MCF 10A (cell line): ENCODE data around the gene MAP9. TPM values are rescaled to one million over a fixed set of nuclear protein-coding genes. Genes with fewer than 3 reads are reported as not detected.

ENCODE experiments used
- BruUV-seq: library from RNA; stranded (reverse); fragments of 400-500 nt; replicated peaks from 2 replicates; lab custom pipeline; 2021; lab: Mats Ljungman, UMichigan
- CTCF ChIA-PET: fragments of 300-600 bp; sonication (Branson Sonifier 250); formaldehyde crosslinking; extraction: SDS; loops from one replicate; lab custom pipeline; 2021; ENCODE audit warnings: antibody characterized with exemption, inconsistent platforms; lab: Yijun Ruan, JAX
- POLR2A ChIA-PET: fragments of 300-600, 350-650 bp; sonication (Branson Sonifier 250); formaldehyde crosslinking; extraction: SDS; loops from one replicate; lab custom pipeline; 2020; ENCODE audit warnings: antibody characterized with exemption, inconsistent platforms; lab: Yijun Ruan, JAX
- DNase-seq: peaks from one replicate; pipeline ENCODE4 v3.0.0-alpha.2; 2018; ENCODE audit not compliant: unreplicated experiment
- H3K27ac Mint-ChIP-seq: one replicate; pipeline ENCODE4 v1.8.0; 2022; ENCODE audit warnings: mild to moderate bottlenecking, low read depth, mixed read lengths; ENCODE audit not compliant: unreplicated experiment
- H3K27me3 Mint-ChIP-seq: one replicate; pipeline ENCODE4 v1.8.0; 2022; ENCODE audit warnings: mixed read lengths; ENCODE audit not compliant: insufficient read depth, unreplicated experiment
- H3K36me3 Mint-ChIP-seq: one replicate; pipeline ENCODE4 v1.8.0; 2022; ENCODE audit warnings: mild to moderate bottlenecking, moderate library complexity, mixed read lengths; ENCODE audit not compliant: insufficient read depth, unreplicated experiment
- H3K4me1 Mint-ChIP-seq: one replicate; pipeline ENCODE4 v1.8.0; 2022; ENCODE audit warnings: mixed read lengths; ENCODE audit not compliant: insufficient read depth, unreplicated experiment
- H3K4me3 Mint-ChIP-seq: one replicate; pipeline ENCODE4 v1.8.0; 2022; ENCODE audit warnings: mild to moderate bottlenecking, moderate library complexity, mixed read lengths; ENCODE audit not compliant: unreplicated experiment
- H3K9me3 Mint-ChIP-seq: one replicate; pipeline ENCODE4 v1.8.0; 2022; ENCODE audit warnings: mixed read lengths; ENCODE audit not compliant: unreplicated experiment
- CTCF ChIP-seq: fragments of 200-600 bp; IDR thresholded peaks from one replicate; pipeline ENCODE4 v1.8.0; 2022; ENCODE audit warnings: antibody characterized with exemption, mild to moderate bottlenecking; ENCODE audit not compliant: unreplicated experiment
- intact Hi-C: fragments of 100-400 bp; cut with micrococcal nuclease; formaldehyde crosslinking; loops from 2 replicates; pipeline ENCODE4 v1.14.1; 2022
- total RNA-seq: library from RNA; stranded (reverse); gene quantifications from 2 replicates; pipeline ENCODE4 v1.2.3, GENCODE V29; 2022

The MAP9 gene
- total RNA-seq, 1 experiment from 2014 or later, result 13.2 TPM

DNA sequence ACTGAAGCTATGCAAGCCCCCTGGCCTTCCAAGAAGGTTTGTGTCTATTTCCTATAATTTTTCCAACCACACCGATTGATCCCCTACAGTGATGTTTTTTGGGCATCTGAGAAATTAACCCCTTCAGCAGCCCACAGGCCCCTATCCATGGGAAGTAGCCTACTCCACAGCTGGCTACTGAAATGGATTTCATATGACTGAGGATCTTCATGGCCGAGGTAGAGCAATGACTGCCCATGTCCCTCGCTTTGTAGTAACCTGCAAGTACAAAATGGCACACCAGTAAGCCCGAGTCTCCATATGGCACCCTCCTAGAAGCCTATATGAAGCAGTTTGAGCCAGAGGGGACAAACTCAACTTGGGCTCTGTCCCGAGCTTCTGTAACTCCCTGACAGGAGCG is 36.8 kb downstream of the MAP9 start:
- no TSS peak for BruUV-seq
- CTCF ChIA-PET, result interaction anchor here (0.6 to 1.2 kb wide), 4 partner anchors 13 to 1644 kb away, joined by 3 to 4 read pairs (median 4); no protein-coding TSS in a partner anchor

GRCh38 chr4:155339588-155339987 is 37.2 kb downstream of the MAP9 start:
- H3K27me3 Mint-ChIP-seq, result no peaks in the 10 kb centered on the region
- no peak for TF ChIP-seq CTCF
- no peak for DNase-seq
- H3K4me1 Mint-ChIP-seq, result peaks cover 6% of the 10 kb centered on the region
- POLR2A ChIA-PET, result no interaction called here
- no peaks in the 10 kb centered on the region for H3K9me3 Mint-ChIP-seq
- intact Hi-C loops, result no loop called here
- no peaks in the 10 kb centered on the region for H3K36me3 Mint-ChIP-seq
- CTCF ChIA-PET, result interaction anchor here (0.6 to 1.2 kb wide), 3 partner anchors 15 to 501 kb away, joined by 3 to 5 read pairs (median 4); no protein-coding TSS in a partner anchor
- H3K27ac Mint-ChIP-seq, result no peak overlapping the region
- H3K4me3 Mint-ChIP-seq, result no peak overlapping the region
- BruUV-seq, result no TSS peak

More for the DNA sequence above, 36.8 kb downstream of the MAP9 start:
- no peak for TF ChIP-seq CTCF
- H3K36me3 Mint-ChIP-seq, result no peaks in the 10 kb centered on the region
- no peaks in the 10 kb centered on the region for H3K9me3 Mint-ChIP-seq
- no peak overlapping the region for H3K27ac Mint-ChIP-seq
- peaks cover 6% of the 10 kb centered on the region for H3K4me1 Mint-ChIP-seq
- H3K4me3 Mint-ChIP-seq, result no peak overlapping the region
- POLR2A ChIA-PET, result no interaction called here
- no peaks in the 10 kb centered on the region for H3K27me3 Mint-ChIP-seq
- no peak for DNase-seq
- intact Hi-C loops, result no loop called here

DNA sequence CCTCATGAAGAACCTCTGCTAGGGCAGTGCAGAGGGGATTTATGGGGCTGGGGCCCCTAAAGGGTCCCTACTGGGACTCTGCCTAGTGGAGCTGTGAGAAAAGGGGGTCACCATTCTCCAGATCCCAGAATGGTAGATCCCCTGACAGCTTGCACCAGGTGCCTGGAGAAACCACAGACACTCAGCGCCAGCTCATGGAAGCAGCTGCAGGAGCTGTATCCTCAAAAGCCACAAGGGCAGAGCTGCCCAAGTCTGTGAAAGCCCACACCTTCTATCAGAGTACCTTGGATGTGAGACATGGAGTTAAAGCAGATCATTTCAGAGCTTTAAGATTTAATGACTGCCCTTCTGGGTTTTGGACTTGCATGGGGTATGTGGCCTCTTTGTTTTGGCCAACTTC is 38.6 kb downstream of the MAP9 start:
- TF ChIP-seq CTCF, result no peak
- no peak for DNase-seq
- ChIA-PET POLR2A (no interaction called here), CTCF (interaction anchor here (0.6 kb wide), 2 partner anchors 108 to 138 kb away, joined by 3 read pairs; no protein-coding TSS in a partner anchor)
- H3K36me3 Mint-ChIP-seq, result no peaks in the 10 kb centered on the region
- no peak overlapping the region for H3K4me3 Mint-ChIP-seq
- H3K9me3 Mint-ChIP-seq, result no peaks in the 10 kb centered on the region
- no TSS peak for BruUV-seq
- H3K27ac Mint-ChIP-seq, result no peak overlapping the region
- H3K4me1 Mint-ChIP-seq, result peaks cover 6% of the 10 kb centered on the region
- H3K27me3 Mint-ChIP-seq, result no peaks in the 10 kb centered on the region
- intact Hi-C loops, result no loop called here

DNA sequence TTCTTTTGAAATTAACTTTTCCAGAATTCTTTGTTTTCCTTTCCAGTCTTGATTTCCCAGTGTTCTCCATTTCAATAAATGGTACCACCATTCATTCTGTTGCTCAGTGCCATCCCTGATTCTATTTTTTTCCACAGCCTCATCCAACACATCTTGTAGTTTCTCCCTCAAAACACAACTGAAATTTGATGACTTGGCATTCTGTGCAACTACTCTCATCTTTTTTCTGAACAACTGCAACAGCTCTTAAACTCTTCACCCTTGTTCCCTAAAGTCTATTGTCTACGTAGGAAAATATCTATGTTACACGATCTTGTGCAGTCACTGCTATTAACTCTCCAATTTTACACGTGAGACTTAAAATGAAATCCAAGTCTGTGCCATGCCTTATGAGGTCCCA is 40.5 kb downstream of the MAP9 start:
- TF ChIP-seq CTCF, result no peak
- CTCF ChIA-PET, result interaction anchor here (0.6 to 0.7 kb wide), 3 partner anchors 15 to 1603 kb away, joined by 3 to 4 read pairs (median 3); no protein-coding TSS in a partner anchor
- Mint-ChIP-seq H3K36me3 (no peaks in the 10 kb centered on the region), H3K27me3 (no peaks in the 10 kb centered on the region), H3K4me1 (no peaks in the 10 kb centered on the region), H3K27ac (no peak overlapping the region), H3K4me3 (no peak overlapping the region), H3K9me3 (no peaks in the 10 kb centered on the region)
- intact Hi-C loops, result no loop called here
- POLR2A ChIA-PET, result interaction anchor here (0.6 kb wide), 1 partner anchor 16 kb away, joined by 3 read pairs; no protein-coding TSS in a partner anchor
- no TSS peak for BruUV-seq
- no peak for DNase-seq
